OCI-LY3 (cell line): ENCODE data around the gene CDH4.

ENCODE experiments used
- CTCF ChIP-seq: fragments of 200-600, 300-600 bp; sonication (generic); IDR thresholded peaks from 2 replicates; pipeline ENCODE4 v1.5.1; 2014; ENCODE audit warnings: antibody characterized with exemption, low read length, low read depth
- EZH2phosphoT487 ChIP-seq: fragments of 200-600 bp; shearing (Covaris generic); IDR thresholded peaks from 2 replicates; pipeline ENCODE4 v1.6.1; 2018; ENCODE audit warnings: antibody characterized with exemption, mixed run types, low read depth

GRCh38 chr20:61692479-61692878 is 440.4 kb downstream of the CDH4 start:
- no peak for TF ChIP-seq CTCF
- no peak for TF ChIP-seq EZH2phosphoT487
